Fibroblast of skin of right biceps (primary cell): ENCODE data around the gene CALB2.

Source experiments
- DNase-seq: peaks from one replicate; pipeline ENCODE4 v3.0.0-alpha.2; 2013

CALB2 gene

DNA sequence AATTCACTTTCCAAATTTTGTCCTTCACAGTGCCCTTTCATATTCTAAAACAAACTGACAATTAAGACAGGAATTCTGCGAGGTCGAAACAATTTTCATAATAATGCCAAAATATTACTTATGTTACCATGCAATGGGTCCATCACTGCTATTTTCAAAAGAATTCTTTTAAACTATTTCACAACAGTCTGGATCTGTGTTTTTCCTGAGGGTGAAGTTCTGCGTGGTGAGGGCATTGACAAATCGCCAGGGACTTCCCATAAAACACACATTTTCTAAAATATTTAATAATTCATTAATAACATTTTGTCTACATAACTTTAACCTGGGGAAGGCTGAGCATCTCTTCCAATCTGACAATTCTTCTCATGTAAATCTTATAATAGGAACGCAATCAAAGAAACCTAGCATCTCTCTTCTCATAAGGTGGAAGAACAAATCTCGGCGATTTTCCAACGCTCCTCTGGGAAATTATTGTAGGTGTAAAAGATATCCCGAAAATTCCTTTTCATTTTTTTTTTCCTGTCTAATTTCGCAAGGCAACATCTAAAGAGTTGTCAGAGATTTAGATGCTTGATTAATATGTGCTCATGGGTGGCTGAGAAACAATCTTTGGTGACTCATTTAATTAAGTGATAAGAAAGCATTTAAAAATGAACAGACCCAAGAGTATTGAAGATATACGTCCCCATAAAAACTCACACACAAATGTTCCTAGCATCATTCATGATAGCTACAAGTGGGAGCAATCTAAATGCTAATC lies 41.5 kb downstream of the CALB2 start:
- DNase-seq = no peak

DNA sequence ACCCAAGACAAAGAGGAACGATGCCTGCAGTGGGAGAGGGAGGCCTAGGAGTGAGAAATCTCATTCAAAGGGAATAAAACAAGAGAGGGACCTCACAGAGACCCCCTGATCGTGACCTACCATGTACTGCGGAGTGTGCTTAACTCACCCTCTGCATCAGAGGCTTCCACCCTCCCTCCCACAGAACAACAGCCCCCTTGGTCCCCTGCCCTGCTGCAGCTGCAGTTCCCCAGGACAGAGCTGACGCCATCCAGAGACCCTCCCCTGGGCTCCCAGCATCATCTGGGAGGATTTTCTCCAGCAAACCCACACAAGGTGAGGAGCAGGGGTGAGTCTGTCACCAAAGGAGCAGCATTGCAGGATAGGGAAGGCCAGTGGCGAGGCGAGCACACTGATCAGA lies 43.5 kb downstream of the CALB2 start:
- no peak for DNase-seq

DNA sequence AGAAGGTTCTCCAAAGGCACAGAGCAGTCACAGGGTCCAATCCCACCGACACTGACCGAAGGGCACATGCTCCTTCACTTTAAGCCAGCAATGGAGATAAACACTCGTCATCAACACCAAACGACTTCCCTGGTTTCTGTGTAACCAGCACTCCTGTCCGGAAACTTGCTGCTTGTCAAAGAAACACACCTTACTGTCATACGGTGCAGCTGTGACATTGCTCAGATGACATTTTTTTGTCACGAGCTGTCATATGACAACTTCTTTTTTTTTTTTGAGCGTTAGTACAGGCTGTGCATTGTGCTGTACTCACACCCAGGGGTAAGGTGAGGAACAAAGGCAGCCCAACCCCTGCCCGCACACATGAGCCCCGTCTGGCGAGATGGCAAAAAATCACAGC lies 44.2 kb downstream of the CALB2 start:
- DNase-seq = no peak

GRCh38 chr16:71404364-71404763 lies 45.8 kb downstream of the CALB2 start:
- DNase-seq = no peak

- no peak for DNase-seq
Measured at GRCh38 chr16:71406316-71406715, 47.8 kb downstream of the CALB2 start.

DNA sequence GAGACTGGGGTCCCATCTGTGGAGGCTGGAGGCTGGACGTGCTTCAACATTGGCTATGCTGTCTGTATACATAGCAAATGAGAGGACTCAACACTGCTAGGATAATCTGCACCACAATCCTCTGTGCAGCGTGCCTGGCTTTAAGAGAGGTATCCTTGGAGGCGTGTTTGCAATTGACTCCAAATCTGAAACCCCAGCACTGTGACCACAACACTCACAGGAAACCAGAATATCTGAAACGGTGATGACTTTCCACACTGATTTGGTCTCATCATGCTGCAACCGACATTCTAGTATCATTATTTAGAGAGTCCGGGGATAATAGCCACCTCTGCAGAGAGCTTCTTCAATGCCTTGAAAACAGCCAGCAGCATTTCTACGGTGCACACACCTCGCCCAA lies 48.2 kb downstream of the CALB2 start:
- DNase-seq = no peak

DNA sequence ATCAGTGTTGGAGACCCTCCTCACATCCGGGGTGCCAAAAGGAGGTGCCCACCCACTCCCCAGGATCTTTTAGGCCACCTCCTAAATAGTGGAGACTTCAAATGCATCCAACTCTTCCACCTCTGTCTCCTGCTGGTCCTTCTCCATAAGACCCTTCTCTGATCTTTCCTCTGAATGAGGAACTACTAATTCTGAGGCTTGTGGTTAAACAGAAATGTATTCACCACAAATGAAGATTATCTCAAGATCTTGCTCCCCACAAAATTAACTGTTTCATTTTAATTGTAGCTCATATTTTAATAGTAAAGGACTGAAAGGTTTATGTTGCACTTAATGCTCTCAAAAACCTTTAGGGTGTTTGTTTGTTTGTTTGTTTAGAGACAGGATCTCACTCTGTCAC lies 49.2 kb downstream of the CALB2 start:
- DNase-seq = no peak

DNA sequence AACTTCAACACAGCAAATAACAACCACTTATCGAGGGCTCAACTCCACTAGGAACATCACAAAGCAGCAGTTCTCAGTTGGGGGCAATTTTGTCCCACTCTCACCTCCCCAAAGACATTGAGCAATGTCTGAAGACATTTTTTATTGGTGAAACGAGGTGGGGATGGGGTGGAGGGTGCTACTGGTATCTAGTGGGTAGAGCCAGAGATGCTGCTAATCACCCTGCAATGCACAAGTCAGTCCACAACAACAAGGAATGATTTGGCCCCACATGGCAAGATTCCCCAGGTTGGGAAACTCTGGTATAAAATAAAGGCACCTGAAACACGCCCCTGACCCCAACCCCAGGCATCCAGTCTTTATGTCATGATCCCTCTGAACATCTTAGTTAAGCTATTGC lies 50.0 kb downstream of the CALB2 start:
- DNase-seq = no peak

DNA sequence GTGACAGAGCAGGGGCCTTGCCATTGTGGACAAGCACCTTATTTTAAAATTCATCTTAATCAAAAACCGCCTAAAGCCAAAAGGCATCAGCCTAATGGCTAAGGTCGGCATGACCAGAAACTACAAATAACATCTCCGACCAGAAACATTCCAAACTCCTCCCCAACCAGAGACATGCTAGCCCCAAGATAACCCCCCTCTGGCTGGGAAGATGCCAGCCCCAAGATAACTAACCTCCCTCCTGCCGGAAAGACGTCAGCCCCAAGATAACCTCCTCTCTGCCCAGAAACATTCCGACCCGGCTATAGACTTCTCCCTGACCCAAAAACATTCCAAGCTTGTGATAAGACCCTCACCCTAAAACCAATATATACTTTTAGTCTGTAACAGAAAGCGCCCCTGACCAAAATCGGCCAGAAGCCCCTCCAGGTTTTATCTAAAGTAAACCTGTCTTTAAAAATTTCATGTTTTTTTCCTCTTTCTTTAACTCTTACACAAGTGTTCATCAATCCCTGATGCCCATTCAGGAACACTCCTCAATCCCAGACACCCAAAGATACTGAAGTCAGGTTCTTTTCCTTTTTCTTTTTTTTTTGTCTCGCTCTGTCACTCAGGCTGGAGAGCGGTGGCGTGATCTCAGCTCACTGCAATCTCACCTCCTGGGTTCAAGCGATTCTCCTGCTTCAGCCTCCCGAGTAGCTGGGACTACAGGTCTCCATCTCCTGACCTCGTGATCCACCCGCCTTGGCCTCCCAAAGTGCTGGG lies 50.7 kb downstream of the CALB2 start:
- no peak for DNase-seq

DNA sequence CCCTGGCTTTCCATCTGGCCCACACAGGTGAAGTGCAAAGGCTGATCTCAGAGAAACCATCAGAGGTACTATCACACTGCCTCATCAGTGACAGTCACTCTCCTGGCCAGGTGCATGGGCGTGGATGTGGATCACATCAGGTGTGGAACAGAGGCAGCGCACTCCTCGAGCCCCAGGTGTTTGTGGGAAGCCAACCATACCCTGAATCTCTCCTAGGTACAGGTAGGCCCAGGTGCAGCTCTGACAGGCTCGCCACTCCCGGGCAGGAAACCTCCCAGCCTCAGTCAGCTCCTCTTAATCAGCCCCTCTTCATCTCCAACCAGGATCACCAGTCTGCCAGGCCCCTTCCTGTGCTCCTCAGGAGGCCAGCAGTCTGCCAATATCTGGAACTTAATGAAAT lies 51.6 kb downstream of the CALB2 start:
- no peak for DNase-seq

- peak; percentile 61 for DNase-seq
Measured at GRCh38 chr16:71412270-71413160, 54.0 kb downstream of the CALB2 start.

GRCh38 chr16:71413341-71413740 lies 54.8 kb downstream of the CALB2 start:
- no peak for DNase-seq

DNA sequence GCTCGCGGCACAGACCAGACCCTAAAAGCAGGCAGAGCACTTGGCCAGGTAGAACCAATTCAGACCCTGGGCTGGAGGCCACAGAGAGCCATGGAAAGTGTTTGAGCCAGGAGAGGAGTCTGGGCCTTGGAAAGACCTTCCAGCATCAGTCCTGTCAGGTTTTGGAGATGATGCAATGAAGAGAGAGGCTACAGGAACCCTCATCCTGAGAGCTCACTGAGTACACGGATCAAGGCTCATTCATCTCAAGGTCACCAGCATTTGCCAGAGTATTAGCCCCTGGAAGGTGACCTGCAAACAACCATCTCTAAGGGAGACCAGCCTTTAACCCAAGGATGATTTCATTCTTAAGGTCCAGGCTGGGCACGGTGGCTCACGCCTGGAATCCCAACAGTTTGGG lies 55.5 kb downstream of the CALB2 start:
- DNase-seq = no peak

DNA sequence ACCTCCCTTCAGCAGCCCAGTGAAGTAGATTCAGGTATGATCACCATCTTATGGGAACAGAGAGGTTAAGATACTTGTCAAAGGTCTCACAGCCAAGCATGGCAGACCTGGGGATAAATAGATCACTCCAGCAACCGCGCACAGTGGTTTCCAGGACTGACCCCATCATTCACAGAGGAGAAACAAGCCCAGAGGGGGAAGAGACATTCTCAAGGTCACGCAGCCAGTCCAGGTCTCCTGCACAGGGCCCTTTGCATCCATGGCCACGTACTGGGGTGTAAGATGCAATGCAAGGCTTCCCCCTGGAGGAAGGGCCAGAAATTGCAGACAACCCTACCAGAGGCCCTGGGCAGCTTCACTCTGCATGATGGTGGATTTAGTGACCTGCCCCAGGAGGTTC lies 63.4 kb downstream of the CALB2 start:
- DNase-seq = no peak

DNA sequence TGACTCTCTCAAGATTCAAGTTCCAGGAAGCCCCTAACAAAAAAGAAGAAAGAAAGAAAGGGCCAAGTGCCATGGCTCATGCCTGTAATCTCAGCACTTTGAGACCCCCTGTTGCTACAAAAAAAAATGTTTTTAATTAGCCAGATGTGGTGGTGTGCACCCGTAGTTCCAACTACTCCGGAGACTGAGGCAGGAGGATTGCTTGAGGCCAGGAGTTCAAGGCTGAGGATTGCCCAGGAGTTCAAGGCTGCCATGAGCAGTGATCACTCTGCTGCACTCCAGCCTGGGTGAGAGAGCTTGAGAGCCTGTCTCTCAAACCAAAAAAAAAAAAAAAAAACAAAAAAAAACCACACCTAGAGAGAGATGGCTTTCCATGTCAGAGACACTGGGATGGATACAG lies 64.5 kb downstream of the CALB2 start:
- no peak for DNase-seq

GRCh38 chr16:71423865-71424264 lies 65.3 kb downstream of the CALB2 start:
- DNase-seq = no peak

GRCh38 chr16:71424626-71425025 lies 66.1 kb downstream of the CALB2 start:
- no peak for DNase-seq

DNA sequence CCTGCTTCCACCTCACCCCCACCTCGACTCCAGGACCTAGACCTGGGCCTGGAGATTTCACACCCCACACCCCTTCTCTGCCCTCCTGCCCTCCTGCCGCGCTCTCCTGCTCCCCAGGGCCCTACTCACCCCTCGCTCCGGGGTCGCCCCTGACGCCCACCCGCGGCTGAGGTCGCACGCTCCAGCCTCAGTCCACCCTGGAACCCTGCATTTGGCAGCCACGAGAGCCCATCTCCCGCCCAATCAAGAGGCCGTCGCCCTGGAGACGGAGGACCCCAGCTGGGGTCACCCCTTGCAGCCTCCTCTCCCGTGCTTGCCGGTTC lies 67.2 kb downstream of the CALB2 start:
- DNase-seq = no peak

DNA sequence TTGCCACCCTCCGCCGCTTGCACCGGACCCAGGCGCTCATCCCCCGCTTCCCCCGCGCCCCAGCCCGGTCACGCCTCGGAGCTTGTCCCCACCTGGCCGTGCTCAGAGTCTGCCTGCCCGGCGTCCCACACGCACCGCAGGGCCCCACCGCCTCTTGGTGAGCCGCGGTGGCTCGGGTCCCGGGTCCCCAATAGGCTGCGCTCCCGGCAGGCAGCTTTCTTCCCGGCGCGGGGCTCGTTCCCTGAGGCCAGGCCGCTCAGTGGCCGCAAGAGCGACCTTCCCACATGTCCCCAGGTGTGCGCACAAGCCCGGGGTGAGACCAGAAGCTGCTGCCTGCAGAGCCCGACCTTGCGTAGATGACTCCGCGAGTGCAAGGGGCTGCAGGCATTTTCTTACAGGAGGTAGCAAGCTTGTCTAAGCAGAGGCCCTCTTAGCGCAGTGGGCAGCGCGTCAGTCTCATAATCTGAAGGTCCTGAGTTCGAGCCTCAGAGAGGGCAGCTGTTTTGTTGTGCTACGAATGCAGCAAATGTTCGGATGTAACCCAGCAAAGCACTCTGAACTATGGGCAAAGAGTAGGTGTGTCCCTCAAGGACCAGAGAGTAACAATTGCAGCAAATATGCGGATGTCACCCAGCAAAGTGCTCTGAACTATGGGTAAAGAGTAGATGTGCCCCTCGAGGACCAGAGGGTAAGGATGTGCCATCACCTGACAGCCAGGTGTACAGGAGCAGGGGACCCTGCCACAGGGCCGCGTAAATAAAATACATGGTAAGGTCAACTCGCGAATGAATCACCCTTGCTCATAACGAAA lies 67.8 kb downstream of the CALB2 start:
- DNase-seq = peak; percentile 89

GRCh38 chr16:71426880-71427615 lies 68.5 kb downstream of the CALB2 start:
- DNase-seq = no peak

DNA sequence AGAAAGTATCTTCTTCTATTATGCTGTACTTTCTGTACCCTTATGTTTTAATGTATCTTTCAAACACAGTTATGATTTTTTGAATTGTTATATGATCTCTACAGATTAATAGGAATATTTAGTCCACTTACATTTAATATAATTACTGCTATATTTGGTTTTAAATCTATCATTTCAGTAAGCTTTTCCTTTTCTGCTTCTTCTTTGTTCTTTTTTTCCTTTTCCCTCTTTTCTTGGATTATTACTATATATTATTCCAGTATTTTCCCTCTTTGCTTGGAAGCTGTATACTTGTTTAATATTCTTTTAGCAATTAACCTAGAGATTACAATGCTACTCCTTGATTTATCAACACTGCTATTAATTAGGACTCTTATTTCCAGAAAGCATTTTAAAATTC lies 69.9 kb downstream of the CALB2 start:
- no peak for DNase-seq

DNA sequence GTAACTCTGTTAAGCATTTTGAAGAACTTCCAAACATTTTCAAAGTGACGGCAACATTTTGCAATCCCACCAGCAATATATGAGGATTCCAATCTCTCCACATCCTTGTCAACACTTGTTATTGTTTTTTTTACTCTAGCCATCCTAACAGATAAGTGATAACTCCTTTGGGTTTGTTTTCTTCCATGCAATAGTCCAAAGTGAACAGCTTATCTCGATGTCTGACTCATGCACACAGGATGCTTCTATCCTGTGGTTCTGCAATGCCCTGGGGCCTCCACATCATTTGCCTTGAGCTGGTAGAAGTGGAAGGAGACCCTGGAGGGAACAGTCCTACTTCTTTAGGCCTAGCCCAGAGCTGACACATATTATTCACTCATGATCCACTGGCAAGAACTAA lies 70.4 kb downstream of the CALB2 start:
- no peak for DNase-seq
